ENCODE measurements around the gene TCTN1.

GRCh38 chr12:110697236-110697635 is 83.3 kb downstream of the TCTN1 start:
- TF ChIP-seq CTCF (IDR thresholded peaks at IDR 0.05; ENCODE audit: borderline replicate concordance, extremely low read depth, low read length, poor library complexity, severe bottlenecking) (no peak), EZH2 (IDR thresholded peaks at IDR 0.05; ENCODE audit: borderline replicate concordance, low read depth, low read length, severe bottlenecking) (no peak)
